Sigmoid colon (tissue), 4 donors: Measurements from ENCODE around the gene CD80.

Experiments
- EP300 ChIP-seq, 4 donors: sonication (generic); formaldehyde crosslinking; IDR thresholded peaks; one replicate each; pipeline ENCODE4 v1.6.1; 2017; ENCODE audit warnings: antibody characterized with exemption in 4 of 4
- POLR2A ChIP-seq, 2 donors: fragments of 450-650 bp; IDR thresholded peaks; one replicate each; pipeline ENCODE4 v1.6.1; 2016; ENCODE audit warnings: antibody characterized with exemption in 2 of 2, mild to moderate bottlenecking in 2 of 2, moderate library complexity in 2 of 2
- POLR2AphosphoS5 ChIP-seq, 4 donors: sonication (generic); formaldehyde crosslinking; IDR thresholded peaks; one replicate each; pipeline ENCODE4 v1.6.1; 2017; ENCODE audit warnings: antibody characterized with exemption in 4 of 4
- TF ChIP-seq, protein P1 (sequence below), 4 experiments: fragments of 450-650 bp in 3 of 4; fragments of 200-600 bp in 1 of 4; IDR thresholded peaks; one replicate each; pipeline ENCODE4 v1.5.1; 2016 to 2019; ENCODE audit warnings: antibody characterized with exemption in 4 of 4, mild to moderate bottlenecking in 3 of 4, moderate library complexity in 2 of 4

DNA sequence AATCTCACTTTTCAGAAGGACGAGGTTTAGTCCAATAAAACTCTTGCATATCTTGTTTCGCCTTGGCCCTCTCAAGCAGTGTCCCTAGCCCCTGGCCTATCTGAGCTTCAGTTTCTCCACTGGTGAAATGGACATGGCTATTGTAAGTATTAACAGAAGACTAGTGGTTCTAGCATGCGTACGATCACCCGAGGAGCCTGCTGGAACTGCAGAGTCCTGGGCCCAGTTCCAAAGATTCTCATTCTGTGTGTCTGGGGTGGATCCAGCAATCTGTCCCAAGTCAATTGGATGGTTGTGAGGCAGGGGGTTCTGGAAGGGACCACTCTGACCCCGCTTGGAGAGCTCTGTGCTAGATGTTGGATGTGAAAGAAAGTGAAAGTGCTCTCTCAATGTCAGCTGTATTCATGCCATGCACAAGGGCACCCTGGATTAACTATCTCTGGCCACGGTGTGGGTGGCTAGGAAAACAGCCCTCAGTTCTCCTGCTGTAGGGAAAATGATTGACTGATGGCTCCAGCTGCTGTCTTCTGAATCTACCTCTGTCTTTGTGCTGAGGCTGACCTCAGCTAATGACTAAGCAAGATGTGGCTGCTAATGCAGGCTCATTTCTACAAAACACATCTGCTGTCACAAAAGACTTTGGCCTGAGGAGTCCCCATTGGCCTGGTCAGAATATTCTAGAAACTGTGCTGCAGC is 36.4 kb upstream of the CD80 start:
- TF ChIP-seq POLR2AphosphoS5 (IDR thresholded peaks at IDR 0.05) (no peak), EP300 (IDR thresholded peaks at IDR 0.05) (no peak), POLR2A (IDR thresholded peaks at IDR 0.05) (no peak)
- TF ChIP-seq, protein P1, sequence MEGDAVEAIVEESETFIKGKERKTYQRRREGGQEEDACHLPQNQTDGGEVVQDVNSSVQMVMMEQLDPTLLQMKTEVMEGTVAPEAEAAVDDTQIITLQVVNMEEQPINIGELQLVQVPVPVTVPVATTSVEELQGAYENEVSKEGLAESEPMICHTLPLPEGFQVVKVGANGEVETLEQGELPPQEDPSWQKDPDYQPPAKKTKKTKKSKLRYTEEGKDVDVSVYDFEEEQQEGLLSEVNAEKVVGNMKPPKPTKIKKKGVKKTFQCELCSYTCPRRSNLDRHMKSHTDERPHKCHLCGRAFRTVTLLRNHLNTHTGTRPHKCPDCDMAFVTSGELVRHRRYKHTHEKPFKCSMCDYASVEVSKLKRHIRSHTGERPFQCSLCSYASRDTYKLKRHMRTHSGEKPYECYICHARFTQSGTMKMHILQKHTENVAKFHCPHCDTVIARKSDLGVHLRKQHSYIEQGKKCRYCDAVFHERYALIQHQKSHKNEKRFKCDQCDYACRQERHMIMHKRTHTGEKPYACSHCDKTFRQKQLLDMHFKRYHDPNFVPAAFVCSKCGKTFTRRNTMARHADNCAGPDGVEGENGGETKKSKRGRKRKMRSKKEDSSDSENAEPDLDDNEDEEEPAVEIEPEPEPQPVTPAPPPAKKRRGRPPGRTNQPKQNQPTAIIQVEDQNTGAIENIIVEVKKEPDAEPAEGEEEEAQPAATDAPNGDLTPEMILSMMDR (IDR thresholded peaks at IDR 0.05) = no peak
